Measurements from ENCODE around the gene FGF3. TPM values are rescaled to one million over a fixed set of nuclear protein-coding genes. Genes with fewer than 3 reads are reported as not detected.

The FGF3 gene
- polyA plus RNA-seq, 1 of the 3 experiments (the other 2 are of a cell fraction) = not detected

DNA sequence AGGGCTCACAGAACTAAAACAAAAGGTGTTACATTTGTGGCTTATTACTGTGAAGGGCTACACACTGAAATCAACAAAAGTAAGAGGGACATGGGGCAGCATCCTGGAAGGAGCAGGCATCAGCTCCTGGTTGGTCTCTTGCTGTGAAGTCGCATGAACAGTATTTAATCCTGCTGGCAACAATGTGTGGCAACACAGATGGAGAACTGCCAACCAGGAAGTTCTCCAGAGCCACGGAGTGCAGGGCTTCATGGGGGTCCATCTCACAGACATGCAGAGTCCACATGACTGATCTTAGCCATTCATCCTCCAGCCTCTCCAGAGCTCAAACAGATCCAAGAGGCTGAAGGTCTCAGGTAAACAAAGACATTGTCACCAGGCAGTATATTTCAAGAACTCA is 32.8 kb upstream of the FGF3 start (continued):
- TF ChIP-seq, protein P1, sequence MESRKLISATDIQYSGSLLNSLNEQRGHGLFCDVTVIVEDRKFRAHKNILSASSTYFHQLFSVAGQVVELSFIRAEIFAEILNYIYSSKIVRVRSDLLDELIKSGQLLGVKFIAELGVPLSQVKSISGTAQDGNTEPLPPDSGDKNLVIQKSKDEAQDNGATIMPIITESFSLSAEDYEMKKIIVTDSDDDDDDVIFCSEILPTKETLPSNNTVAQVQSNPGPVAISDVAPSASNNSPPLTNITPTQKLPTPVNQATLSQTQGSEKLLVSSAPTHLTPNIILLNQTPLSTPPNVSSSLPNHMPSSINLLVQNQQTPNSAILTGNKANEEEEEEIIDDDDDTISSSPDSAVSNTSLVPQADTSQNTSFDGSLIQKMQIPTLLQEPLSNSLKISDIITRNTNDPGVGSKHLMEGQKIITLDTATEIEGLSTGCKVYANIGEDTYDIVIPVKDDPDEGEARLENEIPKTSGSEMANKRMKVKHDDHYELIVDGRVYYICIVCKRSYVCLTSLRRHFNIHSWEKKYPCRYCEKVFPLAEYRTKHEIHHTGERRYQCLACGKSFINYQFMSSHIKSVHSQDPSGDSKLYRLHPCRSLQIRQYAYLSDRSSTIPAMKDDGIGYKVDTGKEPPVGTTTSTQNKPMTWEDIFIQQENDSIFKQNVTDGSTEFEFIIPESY (IDR thresholded peaks at IDR 0.05; ENCODE audit: borderline replicate concordance, low read depth) = no peak

GRCh38 chr11:69848201-69848600 is 29.0 kb upstream of the FGF3 start:
- Histone ChIP-seq H3K4me2 (no peak overlapping the region), H3K27ac (ENCODE audit: low read depth in 2 of 2, low read length in 1 of 2) (no peak overlapping the region), H3K4me1 (ENCODE audit: control insufficient read depth in 1 of 2, insufficient read depth in 2 of 2, low read depth in 1 of 2, low read length in 1 of 2) (no peaks in the 10 kb centered on the region), H3K27me3 (ENCODE audit: insufficient read depth) (no peaks in the 10 kb centered on the region; the same call in 1 of the 2 replicates), H3K9ac (no peak overlapping the region), H4K20me1 (ENCODE audit: insufficient read depth) (no peaks in the 10 kb centered on the region), H3K4me3 (ENCODE audit: low read depth in 2 of 2, low read length in 1 of 2) (no peak overlapping the region), H3K79me2 (ENCODE audit: insufficient read depth) (no peaks in the 10 kb centered on the region), H3F3A (replicated peaks; ENCODE audit: insufficient read depth) (no peaks in the 10 kb centered on the region), H3K9me3 (no peaks in the 10 kb centered on the region; the same call in 1 of the 2 replicates), H3K36me3 (replicated peaks in 1 of 2; ENCODE audit: control insufficient read depth in 1 of 2, insufficient read depth in 2 of 2, low read length in 1 of 2) (no peaks in the 10 kb centered on the region), H2AFZ (ENCODE audit: low read depth) (no peak overlapping the region), H3K9me2 (no peaks in the 10 kb centered on the region)
- TF ChIP-seq FOXJ3 (CRISPR knock-in tag; IDR thresholded peaks at IDR 0.05) (no peak), RFX5 (IDR thresholded peaks at IDR 0.05; ENCODE audit: low read length) (no peak), REST (IDR thresholded peaks at IDR 0.05; ENCODE audit: low read depth, low read length) (no peak), TAF1 (IDR thresholded peaks at IDR 0.05; ENCODE audit: borderline replicate concordance, low read depth, low read length) (no peak), JUND (IDR thresholded peaks at IDR 0.05) (no peak), ELF1 (IDR thresholded peaks at IDR 0.05) (no peak)
- TF ChIP-seq, protein P2, sequence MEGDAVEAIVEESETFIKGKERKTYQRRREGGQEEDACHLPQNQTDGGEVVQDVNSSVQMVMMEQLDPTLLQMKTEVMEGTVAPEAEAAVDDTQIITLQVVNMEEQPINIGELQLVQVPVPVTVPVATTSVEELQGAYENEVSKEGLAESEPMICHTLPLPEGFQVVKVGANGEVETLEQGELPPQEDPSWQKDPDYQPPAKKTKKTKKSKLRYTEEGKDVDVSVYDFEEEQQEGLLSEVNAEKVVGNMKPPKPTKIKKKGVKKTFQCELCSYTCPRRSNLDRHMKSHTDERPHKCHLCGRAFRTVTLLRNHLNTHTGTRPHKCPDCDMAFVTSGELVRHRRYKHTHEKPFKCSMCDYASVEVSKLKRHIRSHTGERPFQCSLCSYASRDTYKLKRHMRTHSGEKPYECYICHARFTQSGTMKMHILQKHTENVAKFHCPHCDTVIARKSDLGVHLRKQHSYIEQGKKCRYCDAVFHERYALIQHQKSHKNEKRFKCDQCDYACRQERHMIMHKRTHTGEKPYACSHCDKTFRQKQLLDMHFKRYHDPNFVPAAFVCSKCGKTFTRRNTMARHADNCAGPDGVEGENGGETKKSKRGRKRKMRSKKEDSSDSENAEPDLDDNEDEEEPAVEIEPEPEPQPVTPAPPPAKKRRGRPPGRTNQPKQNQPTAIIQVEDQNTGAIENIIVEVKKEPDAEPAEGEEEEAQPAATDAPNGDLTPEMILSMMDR (IDR thresholded peaks at IDR 0.05) = no peak
- POLR2A ChIA-PET = no interaction called here
- no peak for DNase-seq
- CTCF ChIA-PET = no interaction called here
